Activated T-cell treated with anti-CD3 and anti-CD28 coated beads for 4 hours (primary cell): ENCODE data around the gene GBA2.

ENCODE experiments used
- DNase-seq: peaks from one replicate; pipeline ENCODE4 v3.0.0-alpha.2; 2020

The GBA2 gene

GRCh38 chr9:35689542-35690293 is 59.3 kb downstream of the GBA2 start, which contains the start of gene TPM2:
TSS of gene TPM2 (minus strand) at chr9:35689925. CDS start at chr9:35689817, 108 bp downstream.
- DNase-seq: no peak

GRCh38 chr9:35688558-35689541 is 60.2 kb downstream of the GBA2 start:
- no peak for DNase-seq

GRCh38 chr9:35687972-35688557 is 61.0 kb downstream of the GBA2 start:
- DNase-seq: no peak

GRCh38 chr9:35687306-35687705 is 61.7 kb downstream of the GBA2 start:
- DNase-seq: no peak
